Osteoblast (primary cell): Measurements from ENCODE around the gene DIPK1C. TPM values are rescaled to one million over a fixed set of nuclear protein-coding genes. Genes with fewer than 3 reads are reported as not detected.

Experiments
- DNase-seq: peaks from one replicate; pipeline ENCODE4 v3.0.0; 2011; ENCODE audit warnings: low spot score, mixed read lengths; ENCODE audit not compliant: insufficient read length; ENCODE audit errors: missing footprints
- H2AFZ ChIP-seq: 2 replicates; pipeline ENCODE4 v1.6.0; 2011; ENCODE audit warnings: mild to moderate bottlenecking, low read length
- H3K27ac ChIP-seq: 2 replicates; pipeline ENCODE4 v1.5.1; 2011; ENCODE audit warnings: mild to moderate bottlenecking, low read depth, low read length, moderate library complexity
- H3K27me3 ChIP-seq: 2 replicates; pipeline ENCODE4 v1.6.0; 2012; ENCODE audit warnings: mild to moderate bottlenecking, control low read depth, inconsistent platforms, low read length, moderate library complexity; ENCODE audit not compliant: insufficient read depth
- H3K36me3 ChIP-seq: 2 replicates; pipeline ENCODE4 v1.5.1; 2011; ENCODE audit warnings: mild to moderate bottlenecking, low read length, control low read depth, moderate library complexity; ENCODE audit not compliant: insufficient read depth
- H3K4me1 ChIP-seq: 2 replicates; pipeline ENCODE4 v1.5.1; 2011; ENCODE audit warnings: mild to moderate bottlenecking, low read length, control low read depth, moderate library complexity; ENCODE audit not compliant: insufficient read depth
- H3K4me2 ChIP-seq: 2 replicates; pipeline ENCODE4 v1.6.0; 2011; ENCODE audit warnings: mild to moderate bottlenecking, low read length; ENCODE audit not compliant: insufficient read depth
- H3K4me3 ChIP-seq: fragments of 200-600 bp; sonication (generic); 3 replicates; pipeline ENCODE4 v1.5.1; 2012; ENCODE audit warnings: mild to moderate bottlenecking, low read length, inconsistent platforms; ENCODE audit not compliant: insufficient read depth
- H3K79me2 ChIP-seq: 2 replicates; pipeline ENCODE4 v1.6.0; 2012; ENCODE audit warnings: mild to moderate bottlenecking, low read length, control low read depth, inconsistent platforms; ENCODE audit not compliant: insufficient read depth
- H3K9me3 ChIP-seq: 2 replicates; pipeline ENCODE4 v1.5.1; 2011; ENCODE audit warnings: low read depth, low read length, control low read depth
- H4K20me1 ChIP-seq: 2 replicates; pipeline ENCODE4 v1.6.0; 2012; ENCODE audit warnings: mild to moderate bottlenecking, low read length, control low read depth; ENCODE audit not compliant: insufficient read depth
- CTCF ChIP-seq: IDR thresholded peaks from 2 replicates; pipeline ENCODE4 v1.5.1; 2011; ENCODE audit warnings: mild to moderate bottlenecking, low read depth, low read length, moderate library complexity; ENCODE audit errors: extremely low read depth
- total RNA-seq: library from RNA; depleted of rRNA; stranded (reverse); fragments of >200 nt; gene quantifications from 2 replicates; pipeline ENCODE4 v1.2.3, GENCODE V29; 2012

The DIPK1C gene
- total RNA-seq, 1 donor = not detected

- no peaks in the 10 kb centered on the region for H3K36me3 ChIP-seq
- DNase-seq = no peak
- no peaks in the 10 kb centered on the region for H4K20me1 ChIP-seq
- H3K4me1 ChIP-seq = no peaks in the 10 kb centered on the region
- no peak for TF ChIP-seq CTCF
- H2AFZ ChIP-seq = no peak overlapping the region
- H3K79me2 ChIP-seq = no peaks in the 10 kb centered on the region
- no peak overlapping the region for H3K4me3 ChIP-seq
- H3K4me2 ChIP-seq = no peak overlapping the region
- no peaks in the 10 kb centered on the region for H3K9me3 ChIP-seq
- H3K27me3 ChIP-seq = no peaks in the 10 kb centered on the region
- H3K27ac ChIP-seq = no peak overlapping the region
Observed at GRCh38 chr18:74438091-74438490, 19.0 kb downstream of the DIPK1C start.

GRCh38 chr18:74436158-74436769 is 20.8 kb downstream of the DIPK1C start:
- Histone ChIP-seq H3K4me2 (no peak overlapping the region), H3K36me3 (no peaks in the 10 kb centered on the region), H2AFZ (no peak overlapping the region), H3K9me3 (no peaks in the 10 kb centered on the region), H3K27ac (no peak overlapping the region), H3K79me2 (no peaks in the 10 kb centered on the region), H3K4me3 (no peak overlapping the region), H3K27me3 (no peaks in the 10 kb centered on the region), H3K4me1 (no peaks in the 10 kb centered on the region), H4K20me1 (no peaks in the 10 kb centered on the region)
- no peak for DNase-seq
- TF ChIP-seq CTCF = no peak

- H3K4me2 ChIP-seq = no peak overlapping the region
- H3K4me3 ChIP-seq = no peak overlapping the region
- H3K9me3 ChIP-seq = no peaks in the 10 kb centered on the region
- H3K36me3 ChIP-seq = no peaks in the 10 kb centered on the region
- no peak overlapping the region for H3K27ac ChIP-seq
- no peaks in the 10 kb centered on the region for H3K27me3 ChIP-seq
- no peaks in the 10 kb centered on the region for H4K20me1 ChIP-seq
- no peak overlapping the region for H2AFZ ChIP-seq
- no peak for DNase-seq
- no peaks in the 10 kb centered on the region for H3K4me1 ChIP-seq
- no peak for TF ChIP-seq CTCF
- H3K79me2 ChIP-seq = no peaks in the 10 kb centered on the region
Observed at GRCh38 chr18:74435740-74436139, 21.4 kb downstream of the DIPK1C start.

GRCh38 chr18:74434466-74434865 is 22.6 kb downstream of the DIPK1C start:
- Histone ChIP-seq H3K36me3 (no peaks in the 10 kb centered on the region), H4K20me1 (no peaks in the 10 kb centered on the region), H3K4me3 (no peak overlapping the region), H3K9me3 (no peaks in the 10 kb centered on the region), H3K27me3 (no peaks in the 10 kb centered on the region), H3K4me1 (no peaks in the 10 kb centered on the region), H3K4me2 (no peak overlapping the region), H3K79me2 (no peaks in the 10 kb centered on the region), H3K27ac (no peak overlapping the region), H2AFZ (no peak overlapping the region)
- DNase-seq = no peak
- no peak for TF ChIP-seq CTCF
